ENCODE results near the gene DHX40. TPM values are rescaled to one million over a fixed set of nuclear protein-coding genes. Genes with fewer than 3 reads are reported as not detected.
"Not testable (repeated sequence)": the region's sequence is repeated elsewhere in the genome, so short reads cannot be mapped to it uniquely, and the experiment has no call there.

Gene DHX40
- polyA plus RNA-seq, 1 donor = 99.9 TPM

GRCh38 chr17:59627274-59627673 lies 61.9 kb downstream of the DHX40 start:
- no peak for DNase-seq

DNA sequence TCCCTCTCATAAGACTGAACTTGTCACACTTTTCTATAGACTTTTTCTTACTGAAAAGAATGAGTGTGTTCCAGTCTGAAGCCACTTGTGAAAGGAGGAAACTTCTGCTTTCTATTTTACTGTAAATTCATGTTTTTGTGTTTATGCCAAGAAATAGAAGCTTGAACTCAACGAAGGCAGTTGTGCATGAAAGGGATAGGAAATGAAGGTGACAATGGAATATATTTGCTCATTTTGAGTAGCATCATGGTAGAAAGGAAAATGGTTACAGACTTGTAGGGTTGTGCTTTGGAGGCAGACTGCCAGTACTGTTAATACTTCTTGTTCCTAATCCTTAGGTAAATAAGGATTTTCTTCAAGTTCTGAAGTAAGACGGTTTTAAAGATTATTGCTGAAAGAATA lies 62.4 kb downstream of the DHX40 start:
- DNase-seq = no peak

DNA sequence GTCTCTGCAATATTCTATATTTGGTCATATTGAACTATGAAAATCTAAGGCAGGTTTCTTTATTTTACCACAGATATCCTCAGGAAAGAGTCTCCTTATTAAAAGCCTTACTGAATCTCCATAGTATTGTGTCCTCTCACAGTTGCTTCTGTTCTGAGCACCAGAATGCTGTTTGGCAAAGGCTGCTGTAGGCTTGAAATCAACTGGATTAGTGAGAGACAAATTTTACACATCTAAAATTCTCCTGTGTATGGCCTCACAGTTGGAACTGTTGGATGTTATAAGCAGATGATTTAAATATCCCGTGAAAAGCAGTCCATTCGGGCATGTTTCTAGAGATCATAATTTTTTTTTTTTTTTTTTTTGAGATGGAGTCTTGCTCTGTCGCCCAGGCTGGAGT lies 63.8 kb downstream of the DHX40 start:
- no peak for DNase-seq

DNA sequence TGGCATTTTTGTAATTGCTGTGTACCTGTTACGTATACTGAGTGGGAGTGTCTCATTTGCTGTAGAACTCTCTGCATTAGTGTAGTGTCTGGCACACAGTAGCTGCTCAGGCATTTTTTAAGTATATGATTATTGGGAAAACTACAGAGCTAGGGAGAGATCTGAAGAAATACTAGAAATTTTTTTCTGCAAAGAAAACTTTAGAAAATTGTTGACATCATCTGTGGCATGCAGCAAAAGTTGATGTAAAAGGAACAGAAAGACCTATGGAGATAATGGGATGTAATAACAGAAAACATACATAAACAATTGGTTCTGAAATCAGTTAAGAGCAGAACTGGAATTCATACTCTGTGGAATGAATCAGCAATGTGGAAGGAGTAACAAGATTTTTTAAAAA lies 65.9 kb downstream of the DHX40 start:
- DNase-seq = no peak

DNA sequence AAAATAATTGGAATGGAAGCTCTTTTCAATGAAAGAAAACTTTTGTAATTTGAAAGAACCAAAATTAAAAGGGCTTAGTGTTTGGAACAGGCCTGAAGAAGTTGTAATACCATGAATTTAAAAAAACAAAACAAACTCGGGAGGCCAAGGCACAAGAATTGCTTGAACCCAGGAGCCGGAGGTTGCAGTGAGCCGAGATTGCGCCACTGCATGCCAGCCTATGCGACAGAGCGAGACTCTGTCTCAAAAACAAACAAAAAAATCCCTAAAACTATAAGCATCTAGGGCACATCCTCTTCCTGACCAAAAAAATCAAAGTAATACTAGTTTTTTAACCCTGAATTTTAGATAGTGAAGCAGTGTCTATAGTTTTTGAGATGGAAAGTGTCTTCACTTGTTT lies 67.0 kb downstream of the DHX40 start:
- no peak for DNase-seq

DNA sequence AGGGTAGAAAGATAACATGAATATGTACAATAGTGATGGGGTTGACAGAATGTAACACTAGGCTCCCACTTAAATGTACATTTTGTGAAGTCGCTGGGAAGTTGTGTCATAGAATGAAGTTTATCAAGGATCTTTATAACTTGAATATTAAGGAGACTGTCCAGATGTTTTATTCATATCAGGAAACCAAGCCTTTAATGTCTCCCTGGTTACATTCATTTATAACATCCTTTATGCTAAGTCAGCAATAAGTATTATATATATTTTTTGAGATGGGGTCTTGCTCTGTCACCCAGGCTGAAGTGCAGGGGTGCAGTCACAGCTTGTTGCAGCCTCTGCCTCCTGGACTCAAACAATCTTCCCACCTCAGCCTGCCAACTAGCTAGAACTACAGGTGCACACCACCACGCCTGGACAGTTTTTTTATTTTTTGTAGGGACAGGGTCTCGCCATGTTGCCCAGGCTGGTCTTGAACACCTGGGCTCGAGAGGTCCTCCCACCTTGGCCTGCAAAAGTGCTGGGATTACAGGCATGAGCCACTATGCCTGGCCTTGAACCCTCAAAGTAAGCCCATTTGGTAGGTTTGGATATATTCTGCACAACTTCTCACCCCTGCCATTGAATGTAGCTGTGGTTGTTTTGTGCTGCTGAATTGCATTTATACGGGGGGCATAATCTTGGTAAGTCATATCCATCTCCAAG lies 68.4 kb downstream of the DHX40 start:
- no peak for DNase-seq

GRCh38 chr17:59634632-59635541 lies 69.5 kb downstream of the DHX40 start:
- DNase-seq = no peak

DNA sequence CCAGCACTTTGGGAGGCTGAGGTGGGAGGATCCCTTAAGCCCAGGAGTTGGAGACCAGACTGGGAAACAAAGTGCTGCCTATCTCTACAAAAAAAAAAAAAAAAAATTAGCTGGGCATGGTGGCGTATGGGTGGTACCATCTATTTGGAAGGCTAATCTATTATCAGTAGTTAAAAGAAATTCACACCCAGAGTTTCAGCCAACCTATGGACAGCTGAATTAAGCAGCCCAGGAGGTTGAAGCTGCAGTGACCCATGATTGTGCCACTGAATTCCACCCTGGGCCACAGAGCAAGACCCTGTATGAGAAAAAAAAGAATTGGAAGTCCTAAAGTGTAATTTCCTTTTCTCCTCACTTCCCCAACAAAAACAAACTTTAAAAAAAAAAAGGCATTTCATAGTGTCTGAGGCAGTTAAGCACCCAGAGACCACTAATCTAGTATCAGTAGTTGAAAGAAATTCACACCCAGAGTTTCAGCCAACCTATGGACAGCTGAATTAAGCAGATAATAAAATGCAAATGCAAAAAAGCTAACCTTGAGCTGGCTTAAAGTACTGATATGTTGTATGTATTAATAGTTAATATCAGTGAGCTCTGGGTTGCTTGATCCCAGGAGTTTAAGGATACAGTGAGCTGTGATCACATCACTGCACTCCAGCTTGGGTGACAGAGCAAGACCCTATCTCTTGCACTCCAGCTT lies 72.4 kb downstream of the DHX40 start:
- no peak for DNase-seq

GRCh38 chr17:59638553-59638952 lies 73.1 kb downstream of the DHX40 start:
- DNase-seq = no peak

DNA sequence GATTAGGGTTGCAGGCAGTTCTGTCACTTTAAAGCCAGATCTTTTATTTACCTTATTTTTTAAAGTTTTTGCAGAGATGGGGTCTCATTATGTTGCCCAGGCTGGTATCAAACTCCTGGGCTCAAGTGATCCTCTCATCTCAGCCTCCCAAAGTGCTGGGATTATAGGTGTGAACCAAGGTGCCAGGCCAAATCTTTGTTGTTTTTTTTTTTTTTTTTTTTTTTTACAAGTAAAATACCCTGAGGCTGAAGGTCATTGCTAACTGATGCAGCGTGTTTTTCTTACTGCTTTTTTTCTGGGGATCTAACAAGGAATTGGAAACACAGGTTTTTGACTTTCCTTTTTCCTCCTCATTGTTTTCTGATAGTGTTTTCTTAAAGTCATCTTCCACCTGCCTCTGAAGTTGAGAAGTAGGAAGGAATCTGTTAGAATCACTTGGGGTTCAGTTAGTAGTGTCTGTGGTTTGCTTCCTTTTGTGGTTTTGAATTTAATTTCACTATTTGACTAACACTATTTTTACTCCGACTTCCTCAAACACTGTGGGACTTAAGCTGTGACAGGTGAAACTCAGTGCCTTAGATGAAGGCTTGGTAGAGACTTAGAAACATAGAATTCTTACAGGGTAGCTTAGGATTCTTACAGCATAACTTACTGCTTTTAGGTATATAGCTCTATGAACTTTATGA lies 76.5 kb downstream of the DHX40 start:
- DNase-seq = no peak

GRCh38 chr17:59642565-59642964 lies 77.2 kb downstream of the DHX40 start:
- no peak for DNase-seq

DNA sequence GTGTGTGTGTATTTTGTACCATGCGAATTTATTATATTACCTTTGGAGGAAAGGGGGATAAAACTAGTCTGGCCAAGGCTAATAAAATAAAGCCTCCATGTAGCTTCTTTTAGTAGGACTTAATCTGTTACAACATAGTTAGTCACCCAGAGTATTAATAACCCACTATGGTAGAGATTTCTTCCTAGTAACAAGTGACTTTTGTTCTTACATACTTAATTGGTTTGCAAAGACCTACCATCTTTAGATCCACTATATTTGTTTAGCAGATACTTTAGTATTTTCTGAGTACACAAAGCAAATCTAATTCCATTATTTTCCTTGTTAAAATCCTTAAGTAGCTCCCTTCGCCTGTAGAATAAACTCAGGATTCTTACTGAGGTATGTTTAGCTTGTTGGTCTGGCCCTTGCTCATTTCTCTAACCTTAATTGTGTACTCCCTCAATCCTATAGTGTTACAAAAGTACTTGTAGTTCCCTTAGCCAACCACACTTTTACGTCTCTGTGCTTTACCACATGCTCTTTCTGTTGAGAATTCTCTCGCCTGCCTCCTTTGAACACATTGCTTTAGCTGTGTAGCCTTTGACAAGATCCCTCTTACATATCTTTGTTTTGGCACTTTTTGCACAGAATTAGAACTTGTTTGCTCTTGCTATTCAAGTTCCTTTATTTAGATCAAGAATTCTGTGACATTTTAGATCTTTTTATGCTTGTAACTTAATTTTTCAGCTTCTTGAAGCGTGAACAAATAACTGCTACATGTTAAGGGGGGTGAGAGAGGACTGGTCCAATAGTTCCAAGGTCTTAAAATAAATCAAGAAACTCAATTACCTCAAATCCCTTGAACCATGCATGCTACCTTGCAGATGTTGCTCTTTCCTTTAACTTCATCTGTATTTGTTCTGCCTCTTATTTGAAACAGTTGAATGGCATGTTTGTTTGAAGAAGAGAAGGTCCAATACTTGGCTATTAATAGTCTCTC lies 78.0 kb downstream of the DHX40 start:
- no peak for DNase-seq

DNA sequence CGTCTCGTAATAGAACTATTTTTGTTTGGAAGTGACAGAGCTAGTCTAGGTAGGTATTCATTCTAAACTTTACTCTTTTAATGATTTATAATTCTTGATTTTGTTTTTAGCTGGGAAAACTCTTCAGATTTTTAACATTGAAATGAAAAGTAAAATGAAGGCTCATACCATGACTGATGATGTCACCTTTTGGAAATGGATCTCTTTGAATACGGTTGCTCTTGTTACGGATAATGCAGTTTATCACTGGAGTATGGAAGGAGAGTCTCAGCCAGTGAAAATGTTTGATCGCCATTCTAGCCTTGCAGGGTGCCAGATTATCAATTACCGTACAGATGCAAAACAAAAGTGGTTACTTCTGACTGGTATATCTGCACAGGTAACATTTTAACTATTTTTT lies 81.9 kb downstream of the DHX40 start:
- no peak for DNase-seq

- DNase-seq = no peak
Measured at GRCh38 chr17:59649886-59650285, 84.5 kb downstream of the DHX40 start.

DNA sequence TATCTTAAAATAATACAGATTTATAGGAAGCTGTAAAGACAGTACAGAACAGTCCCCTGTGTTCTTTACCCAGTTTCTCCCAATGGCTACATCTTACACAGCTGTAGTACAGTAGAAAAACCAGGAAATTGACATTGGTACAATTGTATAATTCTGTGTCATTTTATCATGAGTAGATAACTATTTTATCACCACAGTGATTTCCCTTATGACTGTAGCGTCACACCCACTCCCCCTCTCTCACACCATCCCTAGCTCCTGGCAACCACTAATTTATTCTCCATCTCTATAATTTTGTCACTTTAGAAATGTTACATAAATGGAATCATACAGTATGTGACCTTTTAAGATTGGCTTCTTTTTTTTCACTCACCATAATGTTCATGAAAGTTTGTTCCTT lies 85.2 kb downstream of the DHX40 start:
- DNase-seq = no peak

GRCh38 chr17:59651346-59651745 lies 85.9 kb downstream of the DHX40 start:
- no peak for DNase-seq

DNA sequence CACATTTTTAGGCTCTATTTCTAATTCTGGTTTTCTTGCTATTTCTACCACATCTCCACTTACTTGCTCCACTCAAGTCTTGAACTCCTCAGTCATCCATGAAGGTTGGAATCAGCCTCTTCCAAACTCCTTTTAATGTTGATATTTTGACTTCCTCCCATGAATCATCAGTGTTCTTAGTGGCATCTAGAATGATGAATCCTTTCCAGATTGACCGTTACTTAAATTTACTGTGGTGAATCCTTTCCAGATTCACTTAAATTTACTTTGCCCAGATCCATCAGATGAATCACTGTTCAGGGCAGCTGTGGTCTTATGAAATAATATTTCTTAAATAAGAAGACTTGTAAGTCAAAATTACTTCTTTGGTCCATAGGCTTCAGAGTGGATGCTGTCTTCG lies 86.7 kb downstream of the DHX40 start:
- DNase-seq = no peak

GRCh38 chr17:59656624-59657023 lies 91.2 kb downstream of the DHX40 start:
- not testable (repeated sequence) for DNase-seq
